Vagina (tissue), 2 donors: ENCODE measurements around the gene REXO1. TPM values are rescaled to one million over a fixed set of nuclear protein-coding genes. Genes with fewer than 3 reads are reported as not detected.

ENCODE experiments used
- DNase-seq, 2 donors: peaks; one replicate each; pipeline ENCODE4 v3.0.0-alpha.2; 2017; ENCODE audit errors: extremely low spot score in 2 of 2
- H3K27ac ChIP-seq: fragments of 200-600 bp; sonication (generic); one replicate; pipeline ENCODE4 v1.5.1; 2019
- H3K27me3 ChIP-seq: fragments of 200-600 bp; sonication (generic); one replicate; pipeline ENCODE4 v1.5.1; 2019
- H3K36me3 ChIP-seq, 2 donors: fragments of 200-600 bp; sonication (generic); one replicate each; pipeline ENCODE4 v1.5.1; 2017 to 2019
- H3K4me1 ChIP-seq: fragments of 200-600 bp; sonication (generic); one replicate; pipeline ENCODE4 v1.5.1; 2019
- H3K4me3 ChIP-seq, 2 donors: fragments of 200-600 bp; sonication (generic); 1 replicate in 1 of 2; 2 replicates in 1 of 2; pipeline ENCODE4 v1.5.1; 2016 to 2019
- H3K9me3 ChIP-seq: fragments of 200-600 bp; sonication (generic); one replicate; pipeline ENCODE4 v1.5.1; 2019
- POLR2A ChIP-seq, 2 donors: fragments of 450-650 bp; IDR thresholded peaks; one replicate each; pipeline ENCODE4 v1.6.1; 2017; ENCODE audit warnings: antibody characterized with exemption in 2 of 2, mild to moderate bottlenecking in 2 of 2, moderate library complexity in 2 of 2
- POLR2AphosphoS5 ChIP-seq, 2 donors: sonication (generic); formaldehyde crosslinking; IDR thresholded peaks; one replicate each; pipeline ENCODE4 v1.9.0; 2017; ENCODE audit warnings: antibody characterized with exemption in 2 of 2, mild to moderate bottlenecking in 2 of 2, low read depth in 1 of 2; ENCODE audit not compliant: insufficient read depth in 1 of 2
- intact Hi-C: fragments of 100-400 bp; cut with DNase I; formaldehyde crosslinking; loops from one replicate; pipeline ENCODE4 v1.15.1; 2023
- total RNA-seq: library from RNA; depleted of rRNA; stranded (reverse); fragments of >200 nt; gene quantifications from one replicate; pipeline ENCODE4 v1.2.3, GENCODE V29; 2016
- TF ChIP-seq, protein P1 (sequence below), 3 experiments: fragments of 450-650 bp in 2 of 3; fragments of 200-600 bp in 1 of 3; sonication (generic) in 1 of 3; IDR thresholded peaks; one replicate each; pipeline ENCODE4 v1.5.1; 2017 to 2019; ENCODE audit warnings: antibody characterized with exemption in 3 of 3, mild to moderate bottlenecking in 2 of 3, moderate library complexity in 2 of 3

The REXO1 gene
- total RNA-seq, 1 donor from 2014 or later: 19.9 TPM

DNA sequence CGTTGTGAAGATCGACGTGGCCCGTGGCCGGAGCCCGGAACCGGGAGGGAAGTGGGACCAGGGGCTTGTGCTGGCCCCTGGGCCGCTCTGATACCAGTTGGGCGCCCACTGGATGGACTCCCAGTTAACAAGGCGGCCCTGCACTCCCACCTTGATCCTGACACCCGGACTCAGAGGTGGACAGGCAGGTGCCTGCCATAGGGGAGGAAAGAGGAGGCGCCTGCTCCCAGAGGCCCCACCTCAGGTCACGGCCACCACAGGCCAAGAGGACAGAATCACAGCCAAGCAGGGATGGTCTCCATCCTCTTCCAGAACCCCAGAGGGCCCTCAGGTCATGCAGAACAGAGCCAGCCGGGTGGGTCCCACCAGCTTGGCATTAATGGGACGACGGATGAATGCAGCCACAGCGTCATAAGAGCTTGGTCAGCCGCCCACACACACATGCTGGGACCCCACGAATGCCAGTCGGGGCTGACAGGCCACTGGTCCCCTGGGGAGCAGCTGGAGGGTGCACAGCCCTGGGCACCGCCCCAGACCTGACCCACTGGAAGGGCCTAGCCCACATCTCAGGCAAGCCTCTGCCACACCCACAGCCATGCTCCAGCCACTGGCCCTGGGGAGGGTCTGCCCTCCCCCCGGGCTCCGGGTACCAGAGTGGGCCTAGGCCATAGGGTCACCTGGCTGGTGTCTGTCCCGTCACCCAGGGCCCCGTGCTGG lies 24.7 kb upstream of the REXO1 start:
- no peaks in the 10 kb centered on the region for H3K27me3 ChIP-seq
- peaks cover 51% of the 10 kb centered on the region for H3K4me1 ChIP-seq
- H3K27ac ChIP-seq: peak overlapping the region; percentile 48
- H3K36me3 ChIP-seq: no peaks in the 10 kb centered on the region
- H3K4me3 ChIP-seq: peak overlapping the region; percentile 1 to 37
- TF ChIP-seq, protein P1, sequence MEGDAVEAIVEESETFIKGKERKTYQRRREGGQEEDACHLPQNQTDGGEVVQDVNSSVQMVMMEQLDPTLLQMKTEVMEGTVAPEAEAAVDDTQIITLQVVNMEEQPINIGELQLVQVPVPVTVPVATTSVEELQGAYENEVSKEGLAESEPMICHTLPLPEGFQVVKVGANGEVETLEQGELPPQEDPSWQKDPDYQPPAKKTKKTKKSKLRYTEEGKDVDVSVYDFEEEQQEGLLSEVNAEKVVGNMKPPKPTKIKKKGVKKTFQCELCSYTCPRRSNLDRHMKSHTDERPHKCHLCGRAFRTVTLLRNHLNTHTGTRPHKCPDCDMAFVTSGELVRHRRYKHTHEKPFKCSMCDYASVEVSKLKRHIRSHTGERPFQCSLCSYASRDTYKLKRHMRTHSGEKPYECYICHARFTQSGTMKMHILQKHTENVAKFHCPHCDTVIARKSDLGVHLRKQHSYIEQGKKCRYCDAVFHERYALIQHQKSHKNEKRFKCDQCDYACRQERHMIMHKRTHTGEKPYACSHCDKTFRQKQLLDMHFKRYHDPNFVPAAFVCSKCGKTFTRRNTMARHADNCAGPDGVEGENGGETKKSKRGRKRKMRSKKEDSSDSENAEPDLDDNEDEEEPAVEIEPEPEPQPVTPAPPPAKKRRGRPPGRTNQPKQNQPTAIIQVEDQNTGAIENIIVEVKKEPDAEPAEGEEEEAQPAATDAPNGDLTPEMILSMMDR (IDR thresholded peaks at IDR 0.05): no peak
- TF ChIP-seq POLR2A (IDR thresholded peaks at IDR 0.05): no peak
- no peak for TF ChIP-seq POLR2AphosphoS5 (IDR thresholded peaks at IDR 0.05; ENCODE audit: insufficient read depth in 1 of 2, low read depth in 1 of 2)
- H3K9me3 ChIP-seq: no peaks in the 10 kb centered on the region
- DNase-seq: no peak
- intact Hi-C loops: loop anchor here (10.0 kb wide), 1 partner anchor 142 kb away; the partner anchor contains the start of gene BTBD2

DNA sequence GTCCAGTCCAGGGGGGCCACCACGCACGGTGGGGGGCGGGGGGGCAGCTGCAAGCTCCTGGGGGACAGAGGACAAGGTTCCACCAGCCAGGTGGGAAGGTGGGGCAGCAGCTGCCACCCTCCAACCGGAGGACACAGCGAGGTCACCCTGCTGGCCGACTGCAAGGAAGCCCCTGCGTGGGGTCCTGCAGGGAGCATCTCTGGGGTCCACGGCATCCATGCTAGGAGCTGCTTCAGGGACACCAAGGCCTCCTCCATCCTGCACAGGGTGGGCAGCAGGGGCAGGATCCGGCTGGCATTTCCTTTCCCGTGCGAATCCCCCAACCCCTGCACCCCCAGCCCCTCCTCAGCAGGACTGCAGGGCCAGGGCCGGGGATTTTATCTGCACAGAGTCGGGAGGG lies 23.3 kb upstream of the REXO1 start:
- no peak overlapping the region for H3K27ac ChIP-seq
- no peaks in the 10 kb centered on the region for H3K9me3 ChIP-seq
- DNase-seq: no peak
- no peaks in the 10 kb centered on the region for H3K36me3 ChIP-seq
- intact Hi-C loops: loop anchor here (10.0 kb wide), 1 partner anchor 143 kb away; the partner anchor contains the start of gene BTBD2
- peaks cover 47% of the 10 kb centered on the region for H3K4me1 ChIP-seq
- no peak for TF ChIP-seq POLR2AphosphoS5 (IDR thresholded peaks at IDR 0.05; ENCODE audit: insufficient read depth in 1 of 2, low read depth in 1 of 2)
- TF ChIP-seq, protein P1 (IDR thresholded peaks at IDR 0.05): no peak
- no peak for TF ChIP-seq POLR2A (IDR thresholded peaks at IDR 0.05)
- no peak overlapping the region for H3K4me3 ChIP-seq
- H3K27me3 ChIP-seq: no peaks in the 10 kb centered on the region

DNA sequence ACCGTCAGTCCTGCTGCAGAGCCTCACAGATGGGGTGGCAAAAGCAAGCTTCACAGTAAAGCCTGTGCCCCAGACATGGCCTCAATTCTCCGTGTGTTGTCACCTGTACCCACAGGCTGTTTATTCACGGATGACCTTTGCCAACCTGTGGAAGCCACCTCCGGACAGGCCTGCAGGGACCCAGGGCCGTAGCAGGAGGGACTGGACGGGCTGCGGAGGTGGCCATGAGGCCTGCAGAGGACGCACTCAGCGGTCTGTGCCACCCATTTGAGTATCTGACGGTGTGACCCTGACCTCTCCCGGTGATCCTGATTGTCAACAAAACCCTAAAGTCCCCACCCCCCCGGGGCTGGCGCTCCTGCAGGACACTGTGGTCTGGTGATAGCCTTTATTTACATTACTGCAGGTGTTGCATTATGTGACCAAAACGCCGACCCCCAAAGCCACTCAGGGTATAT lies 22.9 kb upstream of the REXO1 start:
- intact Hi-C loops: loop anchor here (10.0 kb wide), 1 partner anchor 144 kb away; the partner anchor contains the start of gene BTBD2
- DNase-seq: no peak
- Histone ChIP-seq H3K27ac (no peak overlapping the region), H3K4me3 (no peak overlapping the region), H3K27me3 (no peaks in the 10 kb centered on the region), H3K36me3 (no peaks in the 10 kb centered on the region), H3K9me3 (no peaks in the 10 kb centered on the region), H3K4me1 (peaks cover 43% of the 10 kb centered on the region)
- TF ChIP-seq, protein P1 (IDR thresholded peaks at IDR 0.05): no peak
- TF ChIP-seq POLR2A (IDR thresholded peaks at IDR 0.05): no peak
- TF ChIP-seq POLR2AphosphoS5 (IDR thresholded peaks at IDR 0.05; ENCODE audit: insufficient read depth in 1 of 2, low read depth in 1 of 2): no peak

DNA sequence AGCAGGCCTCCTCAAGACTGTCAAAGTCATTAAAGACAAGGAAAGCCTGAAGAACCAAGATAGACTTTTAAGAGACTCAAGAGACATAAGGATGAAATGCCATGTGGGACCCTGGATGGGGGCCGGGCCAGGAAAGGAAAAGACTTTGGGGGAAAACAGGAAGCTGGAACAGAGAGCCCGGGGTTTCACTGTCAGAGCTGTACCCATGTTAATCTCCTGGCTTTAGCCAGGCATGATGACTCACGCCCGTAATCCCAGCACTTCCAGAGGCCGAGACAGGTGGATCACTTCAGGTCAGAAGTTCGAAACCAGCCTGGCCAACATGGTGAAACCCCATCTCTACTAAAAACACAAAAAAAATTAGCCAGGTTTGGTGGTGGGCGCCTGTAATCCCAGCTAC lies 20.7 kb upstream of the REXO1 start:
- no peaks in the 10 kb centered on the region for H3K9me3 ChIP-seq
- no peak overlapping the region for H3K4me3 ChIP-seq
- no peaks in the 10 kb centered on the region for H3K27me3 ChIP-seq
- DNase-seq: no peak
- no peak overlapping the region for H3K27ac ChIP-seq
- H3K36me3 ChIP-seq: no peaks in the 10 kb centered on the region
- TF ChIP-seq, protein P1 (IDR thresholded peaks at IDR 0.05): no peak
- no peak for TF ChIP-seq POLR2AphosphoS5 (IDR thresholded peaks at IDR 0.05; ENCODE audit: insufficient read depth in 1 of 2, low read depth in 1 of 2)
- no peak for TF ChIP-seq POLR2A (IDR thresholded peaks at IDR 0.05)
- intact Hi-C loops: no loop called here
- peaks cover 35% of the 10 kb centered on the region for H3K4me1 ChIP-seq

DNA sequence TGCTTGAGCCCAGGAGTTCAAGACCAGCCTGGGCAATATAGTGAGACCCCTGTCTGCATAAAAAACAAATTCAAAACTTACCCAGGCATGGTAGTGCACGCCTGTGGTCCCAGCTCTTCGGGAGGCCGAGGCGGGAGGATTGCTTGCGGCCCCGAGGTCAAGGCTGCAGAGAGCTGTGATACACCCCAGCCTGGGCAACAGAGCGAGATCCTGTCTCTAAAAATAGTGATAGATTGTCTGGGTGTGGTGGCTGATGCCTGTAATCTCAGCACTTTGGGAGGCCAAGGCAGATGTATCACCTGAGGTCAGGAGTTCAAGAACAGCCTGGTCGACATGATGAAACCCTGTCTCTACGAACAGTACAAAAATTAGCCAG lies 19.1 kb upstream of the REXO1 start:
- intact Hi-C loops: no loop called here
- H3K4me1 ChIP-seq: peaks cover 21% of the 10 kb centered on the region

More for the DNA sequence above, 19.1 kb upstream of the REXO1 start:
- no peaks in the 10 kb centered on the region for H3K27me3 ChIP-seq
- no peak overlapping the region for H3K4me3 ChIP-seq
- no peak overlapping the region for H3K27ac ChIP-seq
- DNase-seq: no peak
- TF ChIP-seq, protein P1 (IDR thresholded peaks at IDR 0.05): no peak
- TF ChIP-seq POLR2AphosphoS5 (IDR thresholded peaks at IDR 0.05; ENCODE audit: insufficient read depth in 1 of 2, low read depth in 1 of 2) (no peak), POLR2A (IDR thresholded peaks at IDR 0.05) (no peak)
- no peaks in the 10 kb centered on the region for H3K36me3 ChIP-seq
- H3K9me3 ChIP-seq: no peaks in the 10 kb centered on the region
